ENCODE results near the gene B3GNT8. TPM values are rescaled to one million over a fixed set of nuclear protein-coding genes. Genes with fewer than 3 reads are reported as not detected.

Gene B3GNT8
- total RNA-seq (2021; fragmentation: NEBNext Ultra II Directional; extraction: Animal tissue kit (Norgen Biotek cat#: 25700)) (0.86 and 1.6 TPM in 2 replicates), polyA plus RNA-seq (2011; rRNA removed) (0.55 and 0.67 TPM in 2 replicates), polyA minus RNA-seq (2011; rRNA and poly(A)+ RNA removed) (0.16 TPM in 1 of 2 replicates, not detected in the other)
- polyA plus RNA-seq (2011; cell fraction: cytosol; rRNA removed), result 0.43 TPM
- polyA plus RNA-seq (2011; cell fraction: nucleus; rRNA removed), result 0.88 TPM
- polyA plus RNA-seq (2012, experiment 1 of 2), result 0.28 to 1.6 TPM (median 0.69 TPM) in 4 replicates
- 0.58 TPM for polyA plus RNA-seq (2012, experiment 2 of 2)
- polyA plus RNA-seq (2013, experiment 1 of 2), result 0.61 TPM
- polyA plus RNA-seq (2013, experiment 2 of 2), result 0.70 TPM
- not detected for polyA minus RNA-seq (2011; cell fraction: cytosol; rRNA and poly(A)+ RNA removed)
- polyA minus RNA-seq (2011; cell fraction: nucleus; rRNA and poly(A)+ RNA removed), result 1.3 TPM
- long read RNA-seq, experiment 1, result 0 reads
- long read RNA-seq, experiment 2, partial matches to known transcripts, result 1 of 1 reads
- long read RNA-seq, experiment 2, other reads (novel, unspliced or antisense), result 0 of 1 reads

- no peaks in the 10 kb centered on the region for H3K9me3 ChIP-seq (ENCODE audit: insufficient read depth in 2 of 2, low read depth in 1 of 2, low read length in 1 of 2)
- ChIA-PET CTCF (ENCODE audit: partially characterized antibody) (interaction anchor here (1.7 to 3.8 kb wide), 3 partner anchors 13 to 143 kb away, joined by 5 to 34 read pairs (median 13); partner anchors contain the start of gene DMAC2), POLR2A (ENCODE audit: partially characterized antibody) (interaction anchor here (0.7 to 5.1 kb wide), 13 partner anchors 10 to 713 kb away, joined by 3 to 87 read pairs (median 4); partner anchors contain the start of genes B9D2, BCKDHA, DMAC2 and RPS19)
- H2BK12ac ChIP-seq (ENCODE audit: low read depth, low read length), result peak within 1 kb of the TSS; percentile 68; the same call in 1 of the 2 replicates
- peak within 1 kb of the TSS; percentile 32; the same call in 1 of the 2 replicates for H3K18ac ChIP-seq (ENCODE audit: extremely low read depth, low read length)
- no peaks in the 10 kb centered on the region for H3K79me2 ChIP-seq (ENCODE audit: control insufficient read depth in 1 of 2, insufficient read depth in 2 of 2, low read length in 2 of 2)
- H4K5ac ChIP-seq (ENCODE audit: insufficient read length, low read depth, low read length), result peak within 1 kb of the TSS; percentile 57
- 44% methylated on average over 6 of the region's 19 CpGs; no CpG with 5 or more reads in 1 of the 2 experiments for WGBS, 2 experiments (ENCODE audit: extremely low coverage in 1 of 2, insufficient coverage in 1 of 2, insufficient read length in 1 of 2, insufficient replicate concordance in 2 of 2, low coverage in 1 of 2, low lambda C conversion rate in 2 of 2, missing lambda C conversion rate in 1 of 2)
- H3K4me3 ChIP-seq (ENCODE audit: extremely low read depth in 1 of 4, insufficient read depth in 2 of 4, low read depth in 3 of 4, low read length in 4 of 4), result peak within 1 kb of the TSS; percentile 40 to 77 (median 54); a peak in 7 of 8 replicates
- peaks cover 0 to 18% (median 4%) of the 10 kb centered on the region in 4 experiments; a peak in 5 of 7 replicates for H3K4me1 ChIP-seq (replicated peaks in 1 of 4; ENCODE audit: control insufficient read depth in 3 of 4, insufficient read depth in 4 of 4, low read length in 3 of 4)
- H3K27ac ChIP-seq (ENCODE audit: low read depth, low read length), result peak within 1 kb of the TSS; percentile 47; the same call in 1 of the 2 replicates
- DNase-seq (ENCODE audit: low read depth in 1 of 2, low spot score in 2 of 2) (peak; percentile 56 to 88), FAIRE-seq (no peak)
- no peak within 1 kb of the TSS for H2AK5ac ChIP-seq (ENCODE audit: low read depth, low read length)
- no peak within 1 kb of the TSS for H3K14ac ChIP-seq (ENCODE audit: insufficient read length)
- no peaks in the 10 kb centered on the region for H3K79me1 ChIP-seq (ENCODE audit: low read depth, low read length)
- H3K27me3 ChIP-seq (replicated peaks in 1 of 4; ENCODE audit: control insufficient read depth in 3 of 4, extremely low read depth in 1 of 4, insufficient read depth in 3 of 4, low read length in 3 of 4), result no peaks in the 10 kb centered on the region
- H2BK5ac ChIP-seq (ENCODE audit: low read depth, low read length), result peak within 1 kb of the TSS; percentile 56
- peak within 1 kb of the TSS; percentile 93 for H4K8ac ChIP-seq (ENCODE audit: extremely low read depth, insufficient read depth, low read length)
- H2BK120ac ChIP-seq (replicated peaks; ENCODE audit: low read depth, low read length), result peak within 1 kb of the TSS; percentile 83
- peak within 1 kb of the TSS; percentile 81; the same call in 1 of the 2 replicates for H2BK15ac ChIP-seq (ENCODE audit: low read length)
- peak within 1 kb of the TSS; percentile 84 to 96 for H3K4me2 ChIP-seq (ENCODE audit: insufficient read depth in 1 of 2, low read depth in 2 of 2, low read length in 2 of 2)
- H3K9ac ChIP-seq (replicated peaks in 1 of 4; ENCODE audit: extremely low read depth in 1 of 4, low read depth in 3 of 4, low read length in 3 of 4), result peak within 1 kb of the TSS in 3 of 4 experiments; percentile 51 to 58 (median 51); a peak in 5 of 7 replicates
- no peak within 1 kb of the TSS for H3K23ac ChIP-seq (ENCODE audit: insufficient read length)
- H3K36me3 ChIP-seq (ENCODE audit: control insufficient read depth in 2 of 4, insufficient read depth in 4 of 4, low read length in 3 of 4), result peaks cover 4 to 8% (median 7%) of the 10 kb centered on the region in 4 experiments; a peak in 6 of 8 replicates
- peak within 1 kb of the TSS; percentile 68 for H4K91ac ChIP-seq (replicated peaks; ENCODE audit: insufficient read length, low read length)
- peak within 1 kb of the TSS; percentile 9 for H3K4ac ChIP-seq (replicated peaks; ENCODE audit: insufficient read length, low read depth, low read length)
- peaks cover 0 to 7% of the 10 kb centered on the region in 2 experiments for H4K20me1 ChIP-seq (replicated peaks in 1 of 2; ENCODE audit: control insufficient read depth in 1 of 2, insufficient read depth in 2 of 2, low read length in 2 of 2)
- peak within 1 kb of the TSS; percentile 37; the same call in 1 of the 2 replicates for H2AFZ ChIP-seq (ENCODE audit: low read length)
- peaks cover 10% of the 10 kb centered on the region for H3K23me2 ChIP-seq (ENCODE audit: low read depth, low read length)
- 0 out of 2 replicates have a peak within 1 kb of the TSS, but pooled peaks have one; percentile 34 for H2BK20ac ChIP-seq (ENCODE audit: low read length)
- peak within 1 kb of the TSS; percentile 46 for H3K56ac ChIP-seq (replicated peaks; ENCODE audit: insufficient read length, low read depth, low read length)
- no peak for TF ChIP-seq RFX5 (IDR thresholded peaks at IDR 0.05; ENCODE audit: borderline replicate concordance, low read depth, low read length)
- TF ChIP-seq HDAC6 (IDR thresholded peaks at IDR 0.05; ENCODE audit: low read depth, low read length), result no peak
- 0 out of 2 replicates have a peak, but pooled peaks have one; percentile 6 for TF ChIP-seq YY1 (IDR thresholded peaks at IDR 0.05; ENCODE audit: low read depth, low read length)
- TF ChIP-seq KDM5A (IDR thresholded peaks at IDR 0.05; ENCODE audit: low read length), result no peak
- TF ChIP-seq PHF8 (conservative IDR thresholded peaks at IDR 0.05; ENCODE audit: low read depth, low read length), result peak; percentile 39; the same call in 1 of the 2 replicates
- TF ChIP-seq FOSL1 (IDR thresholded peaks at IDR 0.05; ENCODE audit: insufficient read depth, low read depth, low read length), result no peak
- no peak for TF ChIP-seq TCF12 (IDR thresholded peaks at IDR 0.05; ENCODE audit: low read depth, low read length)
- no peak for TF ChIP-seq RBBP5 (IDR thresholded peaks at IDR 0.05; ENCODE audit: borderline replicate concordance, low read depth, low read length)
- TF ChIP-seq TAF1 (IDR thresholded peaks at IDR 0.05; ENCODE audit: low read depth, low read length), result peak; percentile 72; the same call in 1 of the 2 replicates
Measured at GRCh38 chr19:41426952-41427646, at the start of gene B3GNT8. B3GNT8 (minus strand) TSS chr19:41427374; CDS start chr19:41426778, 596 bp downstream.

All from H1 (cell line).